ENCODE results near the gene FUT7. TPM values are rescaled to one million over a fixed set of nuclear protein-coding genes. Genes with fewer than 3 reads are reported as not detected.
A peak's percentile ranks its signal among the peaks of the same experiment; 100 is the strongest.
"Not testable (repeated sequence)": the region's sequence is repeated elsewhere in the genome, so short reads cannot be mapped to it uniquely, and the experiment has no call there.

The FUT7 gene
- total RNA-seq, 1 donor from 2014 or later = not detected

- H3K9me3 Mint-ChIP-seq = no peaks in the 10 kb centered on the region
- intact Hi-C loops (cut with micrococcal nuclease) = loop anchor here (10.0 kb wide), 2 partner anchors 85 to 505 kb away; partner anchors contain the start of gene LCN12
- no peak overlapping the region for H3K4me3 Mint-ChIP-seq (ENCODE audit: low read depth)
- H3K27ac Mint-ChIP-seq = no peak overlapping the region
- H3K27me3 Mint-ChIP-seq (ENCODE audit: low read depth) = peaks cover 2% of the 10 kb centered on the region
- H3K4me1 Mint-ChIP-seq (ENCODE audit: low read depth) = peaks cover 7% of the 10 kb centered on the region
- DNase-seq (ENCODE audit: low spot score) = no peak
- no peaks in the 10 kb centered on the region for H3K36me3 Mint-ChIP-seq (ENCODE audit: low read depth)
These were observed 7.9 kb upstream of the FUT7 start for GRCh38 chr9:137039611-137040366.

GRCh38 chr9:137038916-137039315 lies 7.0 kb upstream of the FUT7 start:
- Mint-ChIP-seq H3K4me3 (ENCODE audit: low read depth) (no peak overlapping the region), H3K36me3 (ENCODE audit: low read depth) (no peaks in the 10 kb centered on the region), H3K4me1 (ENCODE audit: low read depth) (peaks cover 11% of the 10 kb centered on the region), H3K9me3 (no peaks in the 10 kb centered on the region), H3K27me3 (ENCODE audit: low read depth) (no peaks in the 10 kb centered on the region), H3K27ac (no peak overlapping the region)
- no peak for DNase-seq (ENCODE audit: low spot score)
- intact Hi-C loops (cut with micrococcal nuclease) = loop anchor here (10.0 kb wide), 2 partner anchors 84 to 504 kb away; partner anchors contain the start of gene LCN12

- no peaks in the 10 kb centered on the region for H3K27me3 Mint-ChIP-seq (ENCODE audit: low read depth)
- no peak for DNase-seq (ENCODE audit: low spot score)
- no peaks in the 10 kb centered on the region for H3K9me3 Mint-ChIP-seq
- no peak overlapping the region for H3K27ac Mint-ChIP-seq
- peaks cover 15% of the 10 kb centered on the region for H3K4me1 Mint-ChIP-seq (ENCODE audit: low read depth)
- intact Hi-C loops (cut with micrococcal nuclease) = loop anchor here (10.0 kb wide), 2 partner anchors 83 to 503 kb away; partner anchors contain the start of gene LCN12
- no peak overlapping the region for H3K4me3 Mint-ChIP-seq (ENCODE audit: low read depth)
- H3K36me3 Mint-ChIP-seq (ENCODE audit: low read depth) = no peaks in the 10 kb centered on the region
These were observed 5.6 kb upstream of the FUT7 start for GRCh38 chr9:137037483-137037882.

GRCh38 chr9:137037035-137037434 lies 5.1 kb upstream of the FUT7 start:
- no peak overlapping the region for H3K27ac Mint-ChIP-seq
- no peaks in the 10 kb centered on the region for H3K27me3 Mint-ChIP-seq (ENCODE audit: low read depth)
- H3K9me3 Mint-ChIP-seq = no peaks in the 10 kb centered on the region
- DNase-seq (ENCODE audit: low spot score) = no peak
- no peak overlapping the region for H3K4me3 Mint-ChIP-seq (ENCODE audit: low read depth)
- intact Hi-C loops (cut with micrococcal nuclease) = loop anchor here (10.0 kb wide), 2 partner anchors 82 to 502 kb away; partner anchors contain the start of gene LCN12
- H3K36me3 Mint-ChIP-seq (ENCODE audit: low read depth) = no peaks in the 10 kb centered on the region
- peaks cover 17% of the 10 kb centered on the region for H3K4me1 Mint-ChIP-seq (ENCODE audit: low read depth)

GRCh38 chr9:137035937-137036336 lies 4.0 kb upstream of the FUT7 start:
- intact Hi-C loops (cut with micrococcal nuclease) = loop anchor here (1.0 to 10.0 kb wide), 4 partner anchors 35 to 501 kb away; partner anchors contain the start of gene LCN12
- Mint-ChIP-seq H3K4me1 (ENCODE audit: low read depth) (peaks cover 20% of the 10 kb centered on the region), H3K27me3 (ENCODE audit: low read depth) (no peaks in the 10 kb centered on the region), H3K27ac (no peak overlapping the region), H3K36me3 (ENCODE audit: low read depth) (no peaks in the 10 kb centered on the region), H3K4me3 (ENCODE audit: low read depth) (no peak overlapping the region), H3K9me3 (no peaks in the 10 kb centered on the region)
- no peak for DNase-seq (ENCODE audit: low spot score)

GRCh38 chr9:137035507-137035834 lies 3.6 kb upstream of the FUT7 start:
- intact Hi-C loops (cut with micrococcal nuclease) = loop anchor here (1.0 to 10.0 kb wide), 4 partner anchors 35 to 501 kb away; partner anchors contain the start of gene LCN12
- peaks cover 24% of the 10 kb centered on the region for H3K4me1 Mint-ChIP-seq (ENCODE audit: low read depth)
- no peak overlapping the region for H3K4me3 Mint-ChIP-seq (ENCODE audit: low read depth)
- no peaks in the 10 kb centered on the region for H3K27me3 Mint-ChIP-seq (ENCODE audit: low read depth)
- no peaks in the 10 kb centered on the region for H3K9me3 Mint-ChIP-seq
- no peaks in the 10 kb centered on the region for H3K36me3 Mint-ChIP-seq (ENCODE audit: low read depth)
- no peak for DNase-seq (ENCODE audit: low spot score)
- peak overlapping the region; percentile 79 for H3K27ac Mint-ChIP-seq

GRCh38 chr9:137034709-137035506 lies 3.0 kb upstream of the FUT7 start:
- intact Hi-C loops (cut with micrococcal nuclease) = loop anchor here (1.0 to 10.0 kb wide), 4 partner anchors 34 to 500 kb away; partner anchors contain the start of gene LCN12
- Mint-ChIP-seq H3K9me3 (no peaks in the 10 kb centered on the region), H3K4me3 (ENCODE audit: low read depth) (peak overlapping the region; percentile 65), H3K36me3 (ENCODE audit: low read depth) (no peaks in the 10 kb centered on the region), H3K27me3 (ENCODE audit: low read depth) (no peaks in the 10 kb centered on the region), H3K27ac (peak overlapping the region; percentile 79), H3K4me1 (ENCODE audit: low read depth) (peaks cover 28% of the 10 kb centered on the region)
- peak; percentile 80 for DNase-seq (ENCODE audit: low spot score)

GRCh38 chr9:137034039-137034708 lies 2.3 kb upstream of the FUT7 start:
- no peaks in the 10 kb centered on the region for H3K36me3 Mint-ChIP-seq (ENCODE audit: low read depth)
- H3K9me3 Mint-ChIP-seq = no peaks in the 10 kb centered on the region
- no peaks in the 10 kb centered on the region for H3K27me3 Mint-ChIP-seq (ENCODE audit: low read depth)
- intact Hi-C loops (cut with micrococcal nuclease) = loop anchor here (2.0 to 10.0 kb wide), 3 partner anchors 33 to 499 kb away; partner anchors contain the start of gene LCN12
- peaks cover 33% of the 10 kb centered on the region for H3K4me1 Mint-ChIP-seq (ENCODE audit: low read depth)
- DNase-seq (ENCODE audit: low spot score) = no peak
- H3K27ac Mint-ChIP-seq = peak overlapping the region; percentile 79
- peak overlapping the region; percentile 65 for H3K4me3 Mint-ChIP-seq (ENCODE audit: low read depth)

- not testable (repeated sequence) for H3K9me3 Mint-ChIP-seq; H3K27me3 Mint-ChIP-seq (ENCODE audit: low read depth); H3K27ac Mint-ChIP-seq; H3K4me3 Mint-ChIP-seq (ENCODE audit: low read depth); DNase-seq (ENCODE audit: low spot score); H3K36me3 Mint-ChIP-seq (ENCODE audit: low read depth)
- H3K4me1 Mint-ChIP-seq (ENCODE audit: low read depth) = peaks cover 36% of the 10 kb centered on the region
- intact Hi-C loops (cut with micrococcal nuclease) = loop anchor here (10.0 kb wide), 2 partner anchors 79 to 499 kb away; partner anchors contain the start of gene LCN12
These were observed 1.6 kb upstream of the FUT7 start for GRCh38 chr9:137033481-137033880.

- Mint-ChIP-seq H3K9me3 (no peaks in the 10 kb centered on the region), H3K4me3 (ENCODE audit: low read depth) (no peak overlapping the region), H3K27me3 (ENCODE audit: low read depth) (no peaks in the 10 kb centered on the region), H3K27ac (no peak overlapping the region), H3K4me1 (ENCODE audit: low read depth) (peaks cover 36% of the 10 kb centered on the region), H3K36me3 (ENCODE audit: low read depth) (no peaks in the 10 kb centered on the region)
- DNase-seq (ENCODE audit: low spot score) = no peak
- intact Hi-C loops (cut with micrococcal nuclease) = loop anchor here (10.0 kb wide), 2 partner anchors 78 to 498 kb away; partner anchors contain the start of gene LCN12
These were observed 970 bp upstream of the FUT7 start for GRCh38 chr9:137032858-137033257.

GRCh38 chr9:137030538-137031527 lies 1.1 kb downstream of the FUT7 start:
- no peaks in the 10 kb centered on the region for H3K9me3 Mint-ChIP-seq
- no peak for DNase-seq (ENCODE audit: low spot score)
- peaks cover 39% of the 10 kb centered on the region for H3K4me1 Mint-ChIP-seq (ENCODE audit: low read depth)
- H3K4me3 Mint-ChIP-seq (ENCODE audit: low read depth) = peak overlapping the region; percentile 17
- intact Hi-C loops (cut with micrococcal nuclease) = loop anchor here (10.0 kb wide), 2 partner anchors 76 to 496 kb away; partner anchors contain the start of gene LCN12
- no peak overlapping the region for H3K27ac Mint-ChIP-seq
- H3K36me3 Mint-ChIP-seq (ENCODE audit: low read depth) = no peaks in the 10 kb centered on the region
- H3K27me3 Mint-ChIP-seq (ENCODE audit: low read depth) = peaks cover 2% of the 10 kb centered on the region

Measured in activated T-helper 2 cell treated with anti-CD3 and anti-CD28 coated beads, Interferon-gamma antibody, Interleukin-2, Interleukin-4, amounts not matched to agents 10 μg/mL and 5 μg/mL and 100 μg/mL, durations not matched to agents 14 hours and 24 hours and 36 hours (primary cell).